NOMO-1 (cell line): ENCODE data around the gene LENEP.

Source experiments
- DNase-seq, 2 experiments: peaks; one replicate each; lab custom pipeline; 2025; ENCODE audit not compliant: unreplicated experiment in 2 of 2; lab: John Stamatoyannopoulos, UW

LENEP gene

GRCh38 chr1:155008015-155008941 lies 14.9 kb downstream of the LENEP start:
- DNase-seq = peak; percentile 44 to 64

- no peak for DNase-seq
These were observed 15.9 kb downstream of the LENEP start for GRCh38 chr1:155009221-155009711.

GRCh38 chr1:155009742-155010141 lies 16.4 kb downstream of the LENEP start:
- no peak for DNase-seq

DNA sequence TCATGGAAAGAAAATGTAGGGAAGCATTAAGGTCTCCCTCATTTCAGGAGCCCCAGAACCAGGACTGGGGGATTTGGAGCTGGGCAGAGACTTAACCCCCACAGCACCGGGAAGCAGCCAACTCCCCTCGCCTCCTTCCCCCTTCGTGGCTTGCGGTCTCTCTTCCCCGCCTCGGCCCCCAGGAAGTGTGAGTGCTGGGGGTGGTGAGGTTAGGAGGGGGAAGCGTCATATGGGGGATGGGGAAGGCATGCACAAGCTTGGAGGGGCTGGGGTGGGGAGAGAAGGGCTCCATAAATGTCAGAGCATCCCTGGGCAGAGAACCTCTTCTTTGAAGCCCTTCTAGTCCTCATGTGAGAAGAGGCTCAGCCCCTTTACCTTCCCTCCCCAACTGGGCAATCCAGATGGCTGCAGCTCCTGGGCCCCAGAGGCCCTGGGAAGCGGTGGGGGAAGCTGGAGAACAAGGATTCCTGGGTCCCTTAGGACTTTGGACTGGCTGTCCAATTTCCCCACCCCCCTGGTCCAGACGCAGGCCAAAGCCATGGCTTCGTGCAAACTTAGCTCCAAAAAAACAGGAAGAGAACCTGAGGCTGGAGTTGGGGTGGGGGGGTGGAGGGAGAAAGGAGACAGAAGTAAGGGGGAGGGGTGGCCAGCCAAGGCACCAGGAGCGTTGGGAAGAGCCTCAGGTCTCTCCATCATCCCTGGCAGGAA lies 17.0 kb downstream of the LENEP start:
- DNase-seq = no peak

DNA sequence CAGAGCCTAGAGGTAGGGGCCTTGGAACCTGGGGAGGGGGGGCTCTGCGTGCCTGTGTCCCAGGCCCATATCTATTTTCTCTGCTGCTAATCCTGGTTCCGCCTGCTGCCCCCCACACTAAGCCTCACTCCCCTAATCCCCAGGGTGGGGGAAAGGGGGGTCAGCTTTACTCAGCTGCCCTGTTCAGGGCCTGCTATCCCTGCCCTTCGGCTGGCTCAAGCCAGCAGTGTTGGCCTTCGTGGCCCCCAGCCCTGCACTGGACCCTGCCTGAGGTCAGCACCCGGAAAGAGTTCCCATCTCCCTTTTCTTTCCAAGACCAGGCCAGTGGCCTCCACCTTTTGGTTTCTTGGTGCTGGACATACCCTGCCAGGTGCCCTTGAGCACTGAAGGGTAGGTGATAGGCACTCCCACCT lies 17.6 kb downstream of the LENEP start:
- DNase-seq = no peak

DNA sequence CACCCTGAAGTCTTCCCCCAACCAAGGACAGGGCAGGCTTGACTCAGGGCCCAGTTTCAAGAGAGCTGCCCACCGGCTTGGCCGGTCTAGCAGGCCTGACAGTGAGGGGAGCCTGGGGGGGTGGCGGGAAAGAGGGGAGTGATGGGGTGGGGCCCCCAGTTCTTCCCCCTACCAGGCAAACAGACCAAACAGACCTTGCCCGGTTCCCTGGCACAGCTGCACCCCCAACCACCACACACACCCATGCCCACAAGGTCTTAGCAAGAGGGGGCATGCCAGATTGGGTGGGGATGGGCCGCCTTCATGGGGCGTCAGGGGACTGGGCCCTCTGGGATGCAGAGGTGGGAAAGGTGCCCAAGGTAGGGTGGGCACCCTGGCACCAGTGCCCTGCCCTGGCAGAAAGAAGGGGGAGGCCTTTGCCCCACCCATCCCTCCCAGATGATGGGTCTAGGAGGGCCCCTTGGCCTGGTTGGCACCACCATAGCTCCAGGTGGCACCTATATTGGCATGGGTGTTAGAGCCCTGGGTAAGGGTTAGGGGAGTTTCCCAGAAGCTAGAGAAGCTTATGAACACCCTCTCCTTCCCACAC lies 18.1 kb downstream of the LENEP start:
- no peak for DNase-seq

GRCh38 chr1:155012026-155012546 lies 18.7 kb downstream of the LENEP start:
- no peak for DNase-seq

DNA sequence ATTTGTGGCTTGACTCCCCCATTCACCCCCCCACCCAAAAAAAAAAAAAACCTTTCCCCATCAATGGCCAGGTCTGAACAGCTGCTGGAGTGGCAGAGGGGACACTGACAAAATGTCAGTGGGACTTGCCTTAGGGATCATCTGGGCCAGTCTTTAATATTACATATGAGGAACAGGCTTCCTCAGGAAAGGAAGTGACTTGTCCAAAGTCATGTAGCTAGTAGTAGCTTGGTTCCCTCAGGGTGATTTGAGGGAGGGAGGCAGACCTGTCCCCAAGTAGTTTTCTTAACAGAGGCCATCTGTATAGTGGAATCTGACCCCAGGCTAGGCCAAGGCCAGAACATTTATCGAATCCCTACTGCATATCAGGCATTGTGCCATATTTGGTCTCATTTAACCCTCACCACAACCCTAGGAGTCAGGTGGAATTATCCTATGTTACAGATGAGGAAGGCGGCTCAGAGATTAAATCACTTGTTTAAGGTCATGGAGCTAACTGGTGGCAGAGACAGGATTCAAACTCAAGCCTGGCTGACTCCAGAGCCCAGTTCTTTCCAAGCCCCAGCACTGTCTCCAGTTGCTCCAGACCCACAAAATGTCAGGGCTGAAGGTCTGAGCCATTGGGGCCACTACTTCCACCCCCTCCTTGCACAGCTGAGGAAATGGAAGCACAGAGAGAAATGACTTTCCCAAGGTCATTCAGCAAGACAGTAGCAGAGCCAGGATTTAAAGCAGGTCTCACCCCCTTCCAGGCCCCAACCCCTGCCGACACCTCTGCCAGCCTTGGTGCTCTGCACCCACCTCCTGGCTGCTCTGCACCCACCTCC lies 19.6 kb downstream of the LENEP start:
- no peak for DNase-seq

DNA sequence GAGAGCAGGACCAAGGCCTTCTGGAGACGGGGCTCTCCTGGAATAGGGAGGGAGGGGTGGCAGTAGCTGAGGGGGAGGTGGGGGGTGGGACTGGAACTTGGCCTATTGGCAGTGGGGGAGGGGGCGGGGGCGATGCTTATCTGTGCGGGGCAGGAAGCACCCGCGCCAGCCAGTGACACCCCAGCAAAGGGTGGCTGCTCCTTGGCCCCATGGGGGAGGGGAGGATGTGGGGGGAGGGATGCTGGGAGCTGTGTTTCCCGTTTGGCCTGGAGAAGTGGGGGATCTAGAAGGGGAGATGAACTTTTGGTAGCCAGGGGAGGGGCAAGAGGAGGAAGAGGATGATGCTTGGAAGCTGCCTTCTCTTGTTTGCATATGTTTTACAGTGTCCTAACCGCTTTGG lies 20.2 kb downstream of the LENEP start:
- DNase-seq = no peak

DNA sequence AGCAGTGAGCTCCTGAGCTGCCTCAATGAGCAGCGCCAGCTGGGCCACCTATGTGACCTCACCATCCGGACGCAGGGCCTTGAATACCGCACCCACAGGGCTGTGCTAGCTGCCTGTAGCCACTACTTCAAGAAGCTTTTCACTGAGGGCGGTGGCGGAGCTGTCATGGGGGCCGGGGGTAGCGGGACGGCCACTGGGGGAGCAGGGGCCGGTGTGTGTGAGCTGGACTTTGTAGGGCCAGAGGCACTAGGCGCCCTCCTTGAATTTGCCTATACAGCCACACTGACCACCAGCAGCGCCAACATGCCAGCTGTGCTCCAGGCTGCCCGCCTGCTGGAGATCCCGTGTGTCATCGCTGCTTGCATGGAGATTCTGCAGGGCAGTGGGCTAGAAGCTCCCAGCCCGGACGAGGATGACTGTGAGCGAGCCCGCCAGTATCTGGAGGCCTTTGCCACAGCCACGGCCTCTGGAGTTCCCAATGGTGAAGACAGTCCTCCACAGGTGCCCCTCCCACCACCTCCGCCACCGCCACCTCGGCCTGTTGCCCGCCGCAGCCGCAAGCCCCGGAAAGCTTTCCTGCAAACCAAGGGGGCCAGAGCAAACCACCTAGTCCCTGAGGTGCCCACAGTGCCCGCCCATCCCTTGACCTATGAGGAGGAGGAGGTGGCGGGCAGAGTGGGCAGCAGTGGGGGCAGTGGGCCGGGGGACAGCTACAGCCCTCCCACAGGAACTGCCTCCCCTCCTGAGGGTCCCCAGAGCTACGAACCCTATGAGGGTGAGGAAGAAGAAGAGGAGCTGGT lies 21.5 kb downstream of the LENEP start:
- no peak for DNase-seq

DNA sequence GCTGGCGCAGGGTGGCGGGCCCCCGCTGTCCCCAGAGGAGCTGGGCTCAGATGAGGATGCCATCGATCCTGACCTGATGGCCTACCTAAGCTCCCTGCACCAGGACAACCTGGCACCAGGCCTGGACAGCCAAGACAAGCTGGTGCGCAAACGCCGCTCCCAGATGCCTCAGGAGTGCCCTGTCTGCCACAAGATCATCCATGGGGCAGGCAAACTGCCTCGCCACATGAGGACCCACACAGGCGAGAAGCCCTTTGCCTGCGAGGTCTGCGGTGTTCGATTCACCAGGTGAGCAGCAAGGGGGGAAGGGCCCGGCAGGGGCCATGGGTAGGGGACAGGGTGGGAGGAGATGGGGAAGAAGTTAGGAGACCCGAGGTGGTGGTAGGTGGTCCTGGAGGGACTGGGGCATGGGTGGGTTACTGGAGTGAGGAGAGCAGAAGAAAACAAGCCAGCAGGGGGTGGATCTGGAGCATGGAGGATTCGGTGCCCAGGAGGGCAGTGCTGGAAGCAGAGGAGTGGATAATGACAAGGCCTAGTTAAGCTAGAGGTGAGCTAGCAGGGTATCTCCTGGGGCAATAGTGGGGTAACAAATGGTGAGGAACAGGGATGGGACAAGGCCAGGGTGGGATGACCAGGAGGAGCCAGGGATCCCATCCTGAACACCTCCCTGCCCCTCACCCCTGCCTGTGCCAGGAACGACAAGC lies 22.3 kb downstream of the LENEP start:
- DNase-seq = no peak

DNA sequence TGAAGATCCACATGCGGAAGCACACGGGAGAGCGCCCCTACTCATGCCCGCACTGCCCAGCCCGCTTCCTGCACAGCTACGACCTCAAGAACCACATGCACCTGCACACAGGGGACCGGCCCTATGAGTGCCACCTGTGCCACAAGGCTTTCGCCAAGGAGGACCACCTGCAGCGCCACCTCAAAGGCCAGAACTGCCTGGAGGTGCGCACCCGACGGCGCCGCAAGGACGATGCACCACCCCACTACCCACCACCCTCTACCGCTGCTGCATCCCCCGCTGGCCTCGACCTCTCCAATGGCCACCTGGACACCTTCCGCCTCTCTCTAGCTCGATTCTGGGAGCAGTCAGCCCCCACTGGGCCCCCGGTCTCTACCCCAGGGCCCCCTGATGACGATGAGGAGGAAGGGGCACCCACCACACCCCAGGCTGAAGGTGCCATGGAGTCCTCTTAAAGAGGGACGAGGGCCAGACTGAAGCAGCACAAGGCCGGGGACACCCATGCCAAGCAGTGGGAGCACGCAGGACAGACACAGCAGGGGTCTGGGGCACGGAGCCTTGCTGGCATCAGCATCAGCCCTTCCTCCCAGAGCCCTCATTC lies 22.9 kb downstream of the LENEP start:
- DNase-seq = no peak

GRCh38 chr1:155017041-155017945 lies 23.9 kb downstream of the LENEP start:
- DNase-seq = peak; percentile 75 to 80

GRCh38 chr1:155017946-155018316 lies 24.5 kb downstream of the LENEP start:
- no peak for DNase-seq

DNA sequence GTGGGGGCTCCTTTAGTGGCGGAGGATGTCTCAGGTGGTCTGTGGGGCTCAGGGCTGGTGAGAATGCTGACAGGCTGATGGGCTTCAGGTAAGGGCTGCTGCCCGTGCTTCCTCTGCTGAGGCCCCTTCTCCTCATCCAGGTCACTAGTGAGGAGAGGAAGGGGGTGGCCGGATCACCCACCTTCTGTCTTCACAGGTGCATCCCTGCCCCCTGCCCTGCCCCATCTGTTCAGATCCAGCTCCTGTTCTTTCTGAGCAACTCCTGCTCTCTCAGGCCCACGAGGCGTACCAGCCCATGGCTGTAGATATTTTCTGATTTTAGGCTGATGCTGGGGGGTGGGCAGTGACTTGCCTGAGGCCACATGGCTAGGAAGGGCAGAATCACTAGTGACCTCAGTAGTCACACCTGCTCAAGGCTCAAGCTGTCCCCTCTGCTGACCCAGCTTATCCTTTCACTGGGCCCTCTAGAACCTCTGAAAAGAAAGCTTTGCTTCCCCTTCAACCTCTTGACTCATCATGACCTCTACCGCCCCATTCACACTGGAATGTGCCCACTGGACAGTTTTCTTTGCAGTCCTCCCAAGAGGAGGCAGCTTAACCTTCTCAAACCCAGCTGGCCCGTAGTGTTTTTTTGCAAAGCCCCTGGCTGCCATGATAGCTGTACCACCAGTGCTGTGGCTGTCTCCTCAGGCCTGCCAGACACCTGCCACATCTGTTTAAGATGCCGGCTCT lies 25.4 kb downstream of the LENEP start:
- DNase-seq = no peak

- no peak for DNase-seq
These were observed 26.2 kb downstream of the LENEP start for GRCh38 chr1:155019377-155020245.
